GM18502 (cell line): ENCODE data around the gene FGF23.

Experiments
- ATAC-seq: cut with Tn5 transposase; IDR thresholded peaks from one replicate; pipeline ENCODE4 v1.9.1; 2021; ENCODE audit warnings: mild to moderate bottlenecking; ENCODE audit not compliant: unreplicated experiment, poor library complexity

Gene FGF23

DNA sequence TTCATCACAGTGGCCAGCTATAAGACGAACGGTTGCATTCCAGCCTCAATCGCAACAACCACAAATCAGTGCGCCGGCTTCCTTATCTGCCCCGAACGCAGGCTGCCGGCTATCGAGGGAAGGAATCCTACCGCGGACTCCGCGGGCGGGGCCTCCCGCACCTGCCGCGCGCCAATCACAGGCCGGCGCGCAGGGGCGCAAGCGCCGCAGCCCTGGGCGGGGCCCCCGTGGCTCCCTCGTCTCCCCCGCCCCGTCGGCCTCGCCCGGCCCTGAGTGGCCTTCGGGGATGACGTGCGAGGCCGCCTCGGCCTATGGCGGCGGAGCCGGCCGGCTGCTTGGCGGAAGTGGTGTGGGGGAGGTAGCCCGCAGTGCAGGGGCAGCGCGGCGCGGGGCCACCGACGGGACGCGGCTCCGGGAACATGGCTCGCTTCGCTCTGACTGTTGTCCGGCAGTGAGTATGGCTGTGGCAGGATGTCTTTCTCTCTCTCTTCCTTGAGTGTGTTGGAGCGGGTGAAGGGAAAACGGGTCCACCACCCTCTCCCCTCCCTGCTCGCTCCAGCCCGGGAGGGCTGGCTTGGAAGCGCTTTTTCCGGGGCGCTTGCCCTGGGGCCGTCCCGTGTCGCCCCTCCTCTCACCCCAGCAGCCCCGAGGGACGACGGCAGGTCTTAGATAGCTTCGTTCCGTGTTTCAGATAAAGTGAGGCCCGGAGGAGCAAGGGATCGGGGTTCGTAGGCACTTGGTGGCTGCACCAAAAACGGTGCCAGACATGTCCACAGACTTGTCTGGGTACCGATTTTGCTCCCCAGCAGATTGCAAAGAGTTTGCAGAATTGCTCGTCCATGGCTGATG is 58.4 kb downstream of the FGF23 start, which contains the start of gene TIGAR:
Gene TIGAR (plus strand): TSS at position 361 of the 849 bp plus-strand sequence. CDS start 59 bp downstream, at position 420.
- ATAC-seq = peak; percentile 94

DNA sequence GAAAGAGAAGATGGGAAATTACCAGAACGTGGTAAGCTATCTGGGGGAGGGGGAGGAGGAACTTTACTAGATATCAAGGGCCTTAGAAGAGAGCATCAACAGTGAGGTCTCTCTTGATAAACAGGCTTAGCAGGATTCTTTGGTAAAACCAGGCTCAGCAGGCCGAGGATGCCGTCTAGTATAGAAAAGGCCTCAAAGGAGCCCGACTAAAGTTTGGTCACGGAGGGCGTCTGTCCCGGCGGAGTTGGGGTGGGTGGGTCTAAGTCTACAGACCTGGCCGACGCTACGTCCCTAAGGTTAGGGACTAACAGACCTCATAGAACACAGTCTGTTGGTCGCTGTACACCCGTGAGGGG is 59.0 kb downstream of the FGF23 start:
- ATAC-seq = peak; percentile 46
